Subcutaneous preadipocyte (primary cell): ENCODE measurements around the gene UGT2B11. TPM values are rescaled to one million over a fixed set of nuclear protein-coding genes. Genes with fewer than 3 reads are reported as not detected.

Experiments used
- total RNA-seq: library from RNA; depleted of rRNA; stranded (reverse); fragments of >200 nt; gene quantifications from 2 replicates; pipeline ENCODE4 v1.2.3, GENCODE V29; 2012

UGT2B11 gene
- total RNA-seq, result not detected in 2 replicates

GRCh38 chr4:69214716-69215115, at the start of gene UGT2B11:
Gene UGT2B11, minus strand, starts transcription at chr4:69214748. Its CDS starts 26 bp downstream, at chr4:69214722.

Other genes with a start within 250 kb of the UGT2B11 start
- 0.20 TPM in 1 of 2 replicates, not detected in the other for gene UGT2B7, start 118.3 kb downstream of the UGT2B11 start, total RNA-seq
- not detected in 2 replicates for gene UGT2B28, start 65.7 kb upstream of the UGT2B11 start, total RNA-seq